Brain pericyte (primary cell): ENCODE measurements around the gene RBM39.

Experiments used
- DNase-seq: peaks from one replicate; pipeline ENCODE4 v3.0.0-alpha.2; 2012; ENCODE audit warnings: low read depth, low spot score

The RBM39 gene

GRCh38 chr20:35674921-35675320, 67.1 kb downstream of the RBM39 start:
- no peak for DNase-seq

- no peak for DNase-seq
Measured at GRCh38 chr20:35673884-35674283, 68.2 kb downstream of the RBM39 start.

GRCh38 chr20:35669681-35670080, 72.4 kb downstream of the RBM39 start:
- DNase-seq = no peak

- no peak for DNase-seq
Measured at GRCh38 chr20:35669221-35669620, 72.8 kb downstream of the RBM39 start.

GRCh38 chr20:35665949-35666288, 76.1 kb downstream of the RBM39 start:
- DNase-seq = no peak

- DNase-seq = peak; percentile 75
Measured at GRCh38 chr20:35664466-35665206, 77.4 kb downstream of the RBM39 start, which contains the start of the genes CPNE1 and RBM12. Gene CPNE1 (minus strand): TSS chr20:35664900. CDS start chr20:35632923, 31,977 bp downstream. Gene RBM12 (minus strand): TSS chr20:35664900. CDS start chr20:35655322, 9,578 bp downstream.

GRCh38 chr20:35663516-35664465, 78.3 kb downstream of the RBM39 start:
- no peak for DNase-seq

- no peak for DNase-seq
Measured at GRCh38 chr20:35662551-35662950, 79.5 kb downstream of the RBM39 start.

GRCh38 chr20:35661908-35662307, 80.2 kb downstream of the RBM39 start:
- DNase-seq = no peak

DNA sequence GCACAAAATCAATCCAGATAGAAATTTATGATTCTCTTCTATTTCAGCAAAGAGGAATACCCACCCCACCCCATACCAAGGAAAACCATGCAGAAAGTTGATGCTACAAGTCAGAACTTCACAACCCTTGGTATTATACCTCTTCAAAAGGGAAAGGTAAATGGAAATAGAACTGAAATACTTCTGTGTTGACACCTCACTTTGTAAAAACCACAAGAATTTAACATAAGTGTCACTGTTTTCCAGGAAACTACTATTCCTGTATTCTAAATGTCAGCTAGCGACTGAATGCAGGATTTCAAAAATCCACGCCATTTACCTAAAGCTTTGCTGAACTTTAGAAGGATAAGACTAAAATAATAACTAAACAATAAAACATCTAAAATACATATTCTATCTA, 81.0 kb downstream of the RBM39 start:
- no peak for DNase-seq

DNA sequence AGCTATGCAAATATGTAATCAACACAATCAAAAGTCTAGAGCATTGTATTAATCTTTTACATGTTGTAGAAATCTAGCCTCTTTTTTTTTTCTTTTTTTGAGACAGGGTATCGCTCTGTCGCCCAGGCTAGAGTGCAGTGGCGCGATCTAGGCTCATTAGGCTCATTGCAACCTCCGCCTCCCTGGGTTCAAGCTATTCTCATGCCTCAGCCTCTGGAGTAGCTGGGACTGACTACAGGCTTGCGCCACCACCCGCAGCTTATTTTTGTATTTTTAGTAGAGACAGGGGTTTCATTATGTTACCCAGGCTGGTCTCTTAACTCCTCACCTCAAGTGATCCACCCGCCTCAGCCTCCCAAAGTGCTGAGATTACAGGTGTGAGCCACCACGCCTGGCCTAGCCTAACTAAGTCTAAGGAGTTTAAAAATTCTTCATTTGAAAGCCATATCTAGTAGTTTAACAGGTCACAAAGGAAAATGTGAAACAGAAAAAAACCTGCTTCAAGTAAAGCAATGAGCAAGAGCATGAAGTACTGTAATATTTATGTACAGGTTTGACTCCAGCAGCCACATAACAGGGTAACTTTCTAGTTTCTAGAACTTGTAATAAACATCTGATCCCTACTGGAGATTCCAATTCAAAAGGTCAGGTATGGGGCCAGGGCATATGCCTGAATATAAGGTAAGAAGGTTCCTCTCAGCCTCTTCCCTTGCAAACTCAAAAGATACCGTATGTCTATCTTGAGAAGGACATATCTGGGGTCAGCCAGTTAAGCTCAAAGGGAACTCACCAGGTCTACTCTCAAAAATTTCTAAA, 81.7 kb downstream of the RBM39 start:
- DNase-seq = no peak

- DNase-seq = no peak
Measured at GRCh38 chr20:35657271-35657670, 84.8 kb downstream of the RBM39 start.

- DNase-seq = no peak
Measured at GRCh38 chr20:35654415-35654814, 87.6 kb downstream of the RBM39 start.

GRCh38 chr20:35653893-35654292, 88.2 kb downstream of the RBM39 start:
- DNase-seq = no peak
